HL-60 (cell line): Measurements from ENCODE around the gene WDR5B.
"Not testable (repeated sequence)": the region's sequence is repeated elsewhere in the genome, so short reads cannot be mapped to it uniquely, and the experiment has no call there.

Experiments used
- POLR2AphosphoS5 ChIP-seq: IDR thresholded peaks from 2 replicates; pipeline ENCODE4 v1.6.1; 2012; ENCODE audit warnings: low read depth
- SPI1 ChIP-seq: IDR thresholded peaks from 2 replicates; pipeline ENCODE4 v1.6.1; 2012; ENCODE audit warnings: low read depth, mild to moderate bottlenecking, borderline replicate concordance
- TF ChIP-seq, protein P1 (sequence below): IDR thresholded peaks from one replicate; pipeline ENCODE4 v1.5.1; 2011; ENCODE audit warnings: low read length, control low read depth, inconsistent platforms; ENCODE audit not compliant: insufficient read depth

GRCh38 chr3:122365582-122366378, 50.1 kb downstream of the WDR5B start:
- TF ChIP-seq, protein P1, sequence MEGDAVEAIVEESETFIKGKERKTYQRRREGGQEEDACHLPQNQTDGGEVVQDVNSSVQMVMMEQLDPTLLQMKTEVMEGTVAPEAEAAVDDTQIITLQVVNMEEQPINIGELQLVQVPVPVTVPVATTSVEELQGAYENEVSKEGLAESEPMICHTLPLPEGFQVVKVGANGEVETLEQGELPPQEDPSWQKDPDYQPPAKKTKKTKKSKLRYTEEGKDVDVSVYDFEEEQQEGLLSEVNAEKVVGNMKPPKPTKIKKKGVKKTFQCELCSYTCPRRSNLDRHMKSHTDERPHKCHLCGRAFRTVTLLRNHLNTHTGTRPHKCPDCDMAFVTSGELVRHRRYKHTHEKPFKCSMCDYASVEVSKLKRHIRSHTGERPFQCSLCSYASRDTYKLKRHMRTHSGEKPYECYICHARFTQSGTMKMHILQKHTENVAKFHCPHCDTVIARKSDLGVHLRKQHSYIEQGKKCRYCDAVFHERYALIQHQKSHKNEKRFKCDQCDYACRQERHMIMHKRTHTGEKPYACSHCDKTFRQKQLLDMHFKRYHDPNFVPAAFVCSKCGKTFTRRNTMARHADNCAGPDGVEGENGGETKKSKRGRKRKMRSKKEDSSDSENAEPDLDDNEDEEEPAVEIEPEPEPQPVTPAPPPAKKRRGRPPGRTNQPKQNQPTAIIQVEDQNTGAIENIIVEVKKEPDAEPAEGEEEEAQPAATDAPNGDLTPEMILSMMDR: not testable (repeated sequence)
- not testable (repeated sequence) for TF ChIP-seq SPI1, POLR2AphosphoS5
